SU-DHL-6 (cell line): Measurements from ENCODE around the gene LAMA1.

ENCODE experiments used
- EZH2phosphoT487 ChIP-seq: fragments of 200-600 bp; sonication (generic), shearing (Covaris generic); conservative IDR thresholded peaks from 2 replicates; pipeline ENCODE4 v1.6.1; 2018; ENCODE audit warnings: mild to moderate bottlenecking, antibody characterized with exemption, low read length, moderate library complexity, mixed read lengths
- TF ChIP-seq, protein P1 (sequence below): fragments of 200-600 bp; sonication (generic); IDR thresholded peaks from one replicate; pipeline ENCODE4 v1.5.1; 2017; ENCODE audit warnings: antibody characterized with exemption, mild to moderate bottlenecking, low read length, moderate library complexity; ENCODE audit not compliant: insufficient read depth, poor library complexity, severe bottlenecking

DNA sequence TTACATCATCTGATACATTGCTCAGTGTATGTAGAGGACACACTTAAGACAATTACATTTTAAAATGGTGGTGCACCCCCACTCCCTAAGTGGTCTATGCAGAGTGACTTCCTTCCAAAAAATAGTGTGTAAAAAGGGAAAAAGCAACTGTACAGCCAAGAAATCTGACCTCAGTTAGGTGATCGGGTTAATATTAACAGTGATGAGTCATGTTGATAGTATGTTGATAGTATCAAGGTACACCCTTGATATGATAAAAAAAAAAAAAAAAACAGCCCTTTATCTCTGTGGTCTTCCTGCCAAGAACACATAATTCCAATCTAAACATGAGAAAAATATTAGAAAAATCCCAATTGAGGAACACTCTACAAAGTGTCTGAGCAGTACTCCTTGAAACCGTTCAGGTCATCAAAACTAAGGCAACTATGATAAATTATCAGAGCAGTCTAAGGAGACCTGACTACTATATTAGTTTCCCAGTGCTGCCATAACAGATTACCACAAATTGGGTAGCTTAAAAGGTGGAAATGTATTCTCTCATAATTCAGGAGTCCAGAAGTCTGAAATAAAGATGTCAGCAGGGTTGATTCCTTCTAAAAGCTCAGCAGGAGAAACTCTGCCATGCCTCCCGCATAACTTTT, 216.2 kb downstream of the LAMA1 start:
- TF ChIP-seq, protein P1, sequence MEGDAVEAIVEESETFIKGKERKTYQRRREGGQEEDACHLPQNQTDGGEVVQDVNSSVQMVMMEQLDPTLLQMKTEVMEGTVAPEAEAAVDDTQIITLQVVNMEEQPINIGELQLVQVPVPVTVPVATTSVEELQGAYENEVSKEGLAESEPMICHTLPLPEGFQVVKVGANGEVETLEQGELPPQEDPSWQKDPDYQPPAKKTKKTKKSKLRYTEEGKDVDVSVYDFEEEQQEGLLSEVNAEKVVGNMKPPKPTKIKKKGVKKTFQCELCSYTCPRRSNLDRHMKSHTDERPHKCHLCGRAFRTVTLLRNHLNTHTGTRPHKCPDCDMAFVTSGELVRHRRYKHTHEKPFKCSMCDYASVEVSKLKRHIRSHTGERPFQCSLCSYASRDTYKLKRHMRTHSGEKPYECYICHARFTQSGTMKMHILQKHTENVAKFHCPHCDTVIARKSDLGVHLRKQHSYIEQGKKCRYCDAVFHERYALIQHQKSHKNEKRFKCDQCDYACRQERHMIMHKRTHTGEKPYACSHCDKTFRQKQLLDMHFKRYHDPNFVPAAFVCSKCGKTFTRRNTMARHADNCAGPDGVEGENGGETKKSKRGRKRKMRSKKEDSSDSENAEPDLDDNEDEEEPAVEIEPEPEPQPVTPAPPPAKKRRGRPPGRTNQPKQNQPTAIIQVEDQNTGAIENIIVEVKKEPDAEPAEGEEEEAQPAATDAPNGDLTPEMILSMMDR, result no peak
- TF ChIP-seq EZH2phosphoT487, result no peak
